Left ventricle myocardium inferior (tissue), 1 donor: ENCODE measurements around the gene PAM. TPM values are rescaled to one million over a fixed set of nuclear protein-coding genes. Genes with fewer than 3 reads are reported as not detected.

Source experiments
- DNase-seq: peaks from one replicate; pipeline ENCODE4 v3.0.0-alpha.2; 2020
- H3K27ac ChIP-seq: fragments of 200-600 bp; replicated peaks from 2 replicates; pipeline ENCODE4 v1.8.0; 2021
- H3K27me3 ChIP-seq: fragments of 200-600 bp; 2 replicates; pipeline ENCODE4 v1.8.0; 2021; ENCODE audit warnings: low read depth
- H3K36me3 ChIP-seq: fragments of 200-600 bp; 2 replicates; pipeline ENCODE4 v1.8.0; 2021
- H3K4me1 ChIP-seq: fragments of 200-600 bp; 2 replicates; pipeline ENCODE4 v1.8.0; 2021
- H3K4me3 ChIP-seq: fragments of 200-600 bp; 2 replicates; pipeline ENCODE4 v1.8.0; 2021; ENCODE audit warnings: mild to moderate bottlenecking, moderate library complexity
- H3K9me3 ChIP-seq: fragments of 200-600 bp; replicated peaks from 2 replicates; pipeline ENCODE4 v1.8.0; 2021
- intact Hi-C: fragments of 100-400 bp; cut with micrococcal nuclease; formaldehyde crosslinking; loops from one replicate; pipeline ENCODE4 v1.11.0; 2022
- total RNA-seq: library from RNA; stranded (reverse); fragmentation: NEBNext Ultra II Directional; extraction: Animal tissue kit (Norgen Biotek cat#: 25700); gene quantifications from one replicate; pipeline ENCODE4 v1.2.1, GENCODE V29; 2021
- TF ChIP-seq, protein P1 (sequence below): fragments of 200-600 bp; IDR thresholded peaks from 2 replicates; pipeline ENCODE4 v1.8.0; 2021; ENCODE audit warnings: antibody characterized with exemption, mild to moderate bottlenecking, borderline replicate concordance
- donor health status: DM: no; HTN: yes; CAD: no; lungs with severe emphysema.

The PAM gene
- total RNA-seq, 1 donor from 2014 or later: 1,051 TPM

DNA sequence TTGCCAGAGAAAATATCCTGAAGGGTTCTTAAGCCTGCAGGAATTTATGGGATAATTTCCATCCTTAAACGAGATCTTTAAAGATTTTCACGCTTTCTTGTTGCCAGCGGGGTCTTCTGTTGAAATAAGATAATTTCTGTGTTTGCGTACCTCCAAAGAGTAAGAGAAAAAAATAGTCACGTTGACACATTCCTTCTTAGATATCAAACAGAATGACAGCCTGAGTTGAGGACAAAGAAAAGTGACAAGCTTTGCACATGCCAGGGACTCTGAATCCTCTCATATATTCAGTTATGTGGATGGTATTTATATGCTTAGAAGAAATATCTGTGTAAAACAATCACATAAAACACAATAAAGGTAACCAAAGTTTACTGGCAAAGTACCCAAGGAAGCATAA, 21.6 kb upstream of the PAM start:
- H3K9me3 ChIP-seq: no peaks in the 10 kb centered on the region
- H3K27ac ChIP-seq: no peak overlapping the region
- no peaks in the 10 kb centered on the region for H3K27me3 ChIP-seq
- TF ChIP-seq, protein P1, sequence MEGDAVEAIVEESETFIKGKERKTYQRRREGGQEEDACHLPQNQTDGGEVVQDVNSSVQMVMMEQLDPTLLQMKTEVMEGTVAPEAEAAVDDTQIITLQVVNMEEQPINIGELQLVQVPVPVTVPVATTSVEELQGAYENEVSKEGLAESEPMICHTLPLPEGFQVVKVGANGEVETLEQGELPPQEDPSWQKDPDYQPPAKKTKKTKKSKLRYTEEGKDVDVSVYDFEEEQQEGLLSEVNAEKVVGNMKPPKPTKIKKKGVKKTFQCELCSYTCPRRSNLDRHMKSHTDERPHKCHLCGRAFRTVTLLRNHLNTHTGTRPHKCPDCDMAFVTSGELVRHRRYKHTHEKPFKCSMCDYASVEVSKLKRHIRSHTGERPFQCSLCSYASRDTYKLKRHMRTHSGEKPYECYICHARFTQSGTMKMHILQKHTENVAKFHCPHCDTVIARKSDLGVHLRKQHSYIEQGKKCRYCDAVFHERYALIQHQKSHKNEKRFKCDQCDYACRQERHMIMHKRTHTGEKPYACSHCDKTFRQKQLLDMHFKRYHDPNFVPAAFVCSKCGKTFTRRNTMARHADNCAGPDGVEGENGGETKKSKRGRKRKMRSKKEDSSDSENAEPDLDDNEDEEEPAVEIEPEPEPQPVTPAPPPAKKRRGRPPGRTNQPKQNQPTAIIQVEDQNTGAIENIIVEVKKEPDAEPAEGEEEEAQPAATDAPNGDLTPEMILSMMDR: no peak
- no peak for DNase-seq
- H3K4me1 ChIP-seq: no peaks in the 10 kb centered on the region
- intact Hi-C loops: no loop called here
- H3K36me3 ChIP-seq: no peaks in the 10 kb centered on the region
- H3K4me3 ChIP-seq: no peak overlapping the region

DNA sequence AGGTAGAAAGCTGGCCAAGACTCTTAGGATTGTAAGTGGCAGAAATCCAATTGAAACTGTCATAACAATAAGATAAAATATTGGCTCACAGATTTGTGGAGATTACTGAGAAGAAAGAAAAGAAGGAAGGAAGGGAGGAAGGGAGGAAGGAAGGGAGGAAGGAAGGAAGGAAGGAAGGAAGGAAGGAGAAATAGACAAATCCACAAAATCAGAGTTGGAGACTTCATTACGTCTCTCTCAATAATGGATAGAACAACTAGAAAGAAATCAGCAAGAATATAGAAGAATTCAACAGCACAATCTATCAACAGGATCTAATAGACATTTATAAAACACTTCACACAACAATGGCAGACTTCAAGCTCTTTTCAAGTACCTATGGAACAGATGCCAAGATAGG, 17.9 kb upstream of the PAM start:
- Histone ChIP-seq H3K27ac (no peak overlapping the region), H3K4me3 (no peak overlapping the region), H3K4me1 (no peaks in the 10 kb centered on the region), H3K36me3 (no peaks in the 10 kb centered on the region), H3K9me3 (no peaks in the 10 kb centered on the region), H3K27me3 (no peaks in the 10 kb centered on the region)
- TF ChIP-seq, protein P1: no peak
- intact Hi-C loops: no loop called here
- DNase-seq: no peak

DNA sequence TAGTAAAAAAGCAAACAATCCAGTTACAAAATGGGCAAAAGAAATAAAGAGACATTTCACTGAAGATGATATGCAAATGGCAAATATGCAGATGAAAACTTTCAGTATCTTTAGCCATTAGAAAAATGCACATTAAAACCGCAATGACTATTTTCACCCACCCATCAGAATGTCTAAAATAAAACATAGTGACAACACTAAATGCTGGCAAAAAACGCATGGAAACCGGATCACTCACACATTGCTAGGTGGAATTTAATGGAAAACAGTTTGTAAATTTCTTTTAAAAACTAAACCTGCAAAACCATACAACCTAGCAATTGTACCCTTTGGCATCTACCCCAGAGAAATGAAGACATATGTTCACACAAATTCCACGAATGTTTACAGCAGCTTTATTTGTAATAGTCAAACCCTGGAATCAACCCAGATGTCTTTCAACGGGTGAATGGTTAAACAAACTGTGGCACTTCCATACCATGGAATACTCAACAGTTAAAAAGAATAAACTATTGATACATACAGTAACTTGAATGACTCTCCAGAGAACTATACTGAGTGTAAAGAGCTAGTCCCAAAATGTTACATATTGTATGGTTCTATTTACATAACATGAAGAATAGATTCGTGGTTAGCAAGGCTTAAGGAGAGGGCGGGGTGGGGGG, 17.2 kb upstream of the PAM start:
- H3K9me3 ChIP-seq: no peaks in the 10 kb centered on the region
- intact Hi-C loops: no loop called here
- TF ChIP-seq, protein P1: no peak
- no peak for DNase-seq
- H3K27ac ChIP-seq: no peak overlapping the region
- H3K4me1 ChIP-seq: no peaks in the 10 kb centered on the region
- no peak overlapping the region for H3K4me3 ChIP-seq
- no peaks in the 10 kb centered on the region for H3K36me3 ChIP-seq
- no peaks in the 10 kb centered on the region for H3K27me3 ChIP-seq

DNA sequence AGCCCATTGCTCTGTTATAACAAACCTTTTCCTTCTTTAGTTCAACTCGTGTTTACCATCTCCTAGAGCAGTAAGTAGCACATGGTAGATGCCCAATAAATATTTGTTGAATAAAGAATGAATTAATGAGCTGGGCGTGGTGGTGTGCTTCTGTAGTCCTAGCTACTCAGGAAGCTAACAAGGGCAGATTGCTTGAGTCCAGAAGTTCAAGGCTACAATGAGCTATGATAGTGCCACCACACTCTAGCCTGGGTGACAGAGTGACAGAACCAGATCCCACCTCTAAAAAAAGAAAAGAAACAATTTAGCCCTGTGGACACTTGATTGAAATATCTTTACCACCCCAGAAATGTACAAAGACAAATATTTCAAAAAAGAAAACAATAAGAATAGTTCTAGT, 14.6 kb upstream of the PAM start:
- intact Hi-C loops: no loop called here
- Histone ChIP-seq H3K27me3 (no peaks in the 10 kb centered on the region), H3K4me3 (no peak overlapping the region), H3K36me3 (no peaks in the 10 kb centered on the region), H3K9me3 (no peaks in the 10 kb centered on the region), H3K4me1 (no peaks in the 10 kb centered on the region), H3K27ac (no peak overlapping the region)
- no peak for DNase-seq
- TF ChIP-seq, protein P1: no peak

DNA sequence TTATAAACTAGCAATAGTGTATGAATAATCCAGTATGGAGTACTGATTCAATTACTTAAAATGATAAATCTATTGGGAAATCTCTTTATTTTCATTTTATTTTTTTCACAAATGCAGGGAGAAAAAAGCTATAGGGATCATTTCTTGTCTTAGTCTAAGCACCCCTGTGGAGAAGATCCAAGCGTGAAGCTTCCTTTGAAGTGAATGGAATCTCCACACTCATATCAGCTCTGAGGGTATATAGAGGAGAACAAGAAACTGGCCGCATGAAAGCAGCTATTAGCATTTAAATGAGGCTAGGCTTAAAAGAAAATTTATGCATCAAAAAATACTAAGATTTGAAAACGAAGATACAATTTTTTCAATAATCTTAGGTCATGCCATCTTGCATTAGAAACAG, 12.9 kb upstream of the PAM start:
- H3K4me3 ChIP-seq: no peak overlapping the region
- H3K36me3 ChIP-seq: no peaks in the 10 kb centered on the region
- no peak overlapping the region for H3K27ac ChIP-seq
- no peaks in the 10 kb centered on the region for H3K9me3 ChIP-seq
- TF ChIP-seq, protein P1: no peak
- no peaks in the 10 kb centered on the region for H3K27me3 ChIP-seq
- H3K4me1 ChIP-seq: no peaks in the 10 kb centered on the region
- no peak for DNase-seq
- intact Hi-C loops: no loop called here
